Hematopoietic multipotent progenitor cell treated with erythropoietin and hydrocortisone succinate and interleukin-3 and kit ligand, for 6 days (in vitro differentiated cells): Measurements from ENCODE around the gene ENTPD6.

Experiments
- DNase-seq: peaks from one replicate; pipeline ENCODE4 v3.0.0-alpha.2; 2015

The ENTPD6 gene

GRCh38 chr20:25191051-25191450 is 4.5 kb upstream of the ENTPD6 start:
- peak; percentile 32 for DNase-seq

GRCh38 chr20:25191689-25192088 is 3.8 kb upstream of the ENTPD6 start:
- no peak for DNase-seq

- DNase-seq, result no peak
Observed at GRCh38 chr20:25193843-25194242, 1.7 kb upstream of the ENTPD6 start.

- DNase-seq, result no peak
Observed at GRCh38 chr20:25194333-25194972, 1.1 kb upstream of the ENTPD6 start.

- DNase-seq, result peak; percentile 43
Observed at GRCh38 chr20:25195962-25196785, 662 bp downstream of the ENTPD6 start.

- DNase-seq, result peak; percentile 16
Observed at GRCh38 chr20:25196786-25197120, 1.2 kb downstream of the ENTPD6 start.

- peak; percentile 32 for DNase-seq
Observed at GRCh38 chr20:25197183-25197869, 1.8 kb downstream of the ENTPD6 start.

GRCh38 chr20:25197870-25198190 is 2.3 kb downstream of the ENTPD6 start:
- DNase-seq, result no peak

GRCh38 chr20:25198663-25199383 is 3.3 kb downstream of the ENTPD6 start:
- no peak for DNase-seq

- DNase-seq, result no peak
Observed at GRCh38 chr20:25199473-25200260, 4.2 kb downstream of the ENTPD6 start.

GRCh38 chr20:25203089-25203488 is 7.6 kb downstream of the ENTPD6 start:
- DNase-seq, result no peak

- DNase-seq, result no peak
Observed at GRCh38 chr20:25203871-25204320, 8.4 kb downstream of the ENTPD6 start.

- no peak for DNase-seq
Observed at GRCh38 chr20:25204550-25205276, 9.2 kb downstream of the ENTPD6 start.

GRCh38 chr20:25205277-25206062 is 10.0 kb downstream of the ENTPD6 start:
- no peak for DNase-seq

GRCh38 chr20:25206063-25206403 is 10.5 kb downstream of the ENTPD6 start:
- no peak for DNase-seq

- DNase-seq, result no peak
Observed at GRCh38 chr20:25206548-25206947, 11.0 kb downstream of the ENTPD6 start.

- DNase-seq, result no peak
Observed at GRCh38 chr20:25207149-25207959, 11.8 kb downstream of the ENTPD6 start.

GRCh38 chr20:25207960-25208534 is 12.5 kb downstream of the ENTPD6 start:
- no peak for DNase-seq

- no peak for DNase-seq
Observed at GRCh38 chr20:25209400-25209799, 13.9 kb downstream of the ENTPD6 start.

- DNase-seq, result no peak
Observed at GRCh38 chr20:25209911-25210310, 14.4 kb downstream of the ENTPD6 start.
